Adrenal gland (tissue), 5 donors: ENCODE measurements around the gene PLEKHA7.

Experiments used
- CTCF ChIP-seq, 6 experiments: fragments of 450-650 bp in 4 of 6; fragments of 200-600 bp in 2 of 6; sonication (generic) in 1 of 6; IDR thresholded peaks; 1 replicate in 5 of 6; 2 replicates in 1 of 6; pipeline versions ENCODE4 v1.5.1 to v1.8.0; 2016 to 2021; ENCODE audit warnings: antibody characterized with exemption in 6 of 6, mild to moderate bottlenecking in 2 of 6, moderate library complexity in 1 of 6
- POLR2A ChIP-seq, 2 donors: fragments of 450-650 bp; IDR thresholded peaks; one replicate each; pipeline ENCODE4 v1.6.1; 2017; ENCODE audit warnings: antibody characterized with exemption in 2 of 2, mild to moderate bottlenecking in 2 of 2, moderate library complexity in 1 of 2
- donor health status: DM: no; HTN: no; CAD: no.

GRCh38 chr11:16902781-16903378 lies 111.3 kb downstream of the PLEKHA7 start:
- no peak for TF ChIP-seq CTCF (IDR thresholded peaks at IDR 0.05)
- no peak for TF ChIP-seq POLR2A (IDR thresholded peaks at IDR 0.05)
